Liver (tissue), 9 donors: ENCODE results near the gene GON4L. TPM values are rescaled to one million over a fixed set of nuclear protein-coding genes. Genes with fewer than 3 reads are reported as not detected.
"Not testable (repeated sequence)": the region's sequence is repeated elsewhere in the genome, so short reads cannot be mapped to it uniquely, and the experiment has no call there.

Experiments
- DNase-seq: peaks from one replicate; pipeline ENCODE4 v3.0.0-alpha.2; 2017; ENCODE audit warnings: low spot score
- H3K27ac ChIP-seq, 2 donors: one replicate each; pipeline ENCODE4 v1.7.0; 2013; ENCODE audit warnings: inconsistent platforms in 2 of 2, low read length in 2 of 2, control low read depth in 1 of 2, low read depth in 1 of 2, mild to moderate bottlenecking in 1 of 2
- H3K27me3 ChIP-seq, 4 donors: one replicate each; pipeline versions ENCODE4 v1.6.1 to v1.7.0; 2013; ENCODE audit warnings: low read length in 3 of 4, inconsistent platforms in 1 of 4, mild to moderate bottlenecking in 1 of 4, moderate library complexity in 1 of 4; ENCODE audit not compliant: control insufficient read depth in 4 of 4, insufficient read depth in 4 of 4
- H3K36me3 ChIP-seq, 4 donors: one replicate each; pipeline versions ENCODE4 v1.6.1 to v1.7.0; 2013; ENCODE audit warnings: low read length in 3 of 4, mild to moderate bottlenecking in 3 of 4, low read depth in 1 of 4, moderate library complexity in 1 of 4; ENCODE audit not compliant: control insufficient read depth in 4 of 4, insufficient read depth in 3 of 4
- H3K4me1 ChIP-seq, 4 donors: one replicate each; pipeline versions ENCODE4 v1.6.1 to v1.7.0; 2013; ENCODE audit warnings: low read length in 3 of 4, mild to moderate bottlenecking in 3 of 4, moderate library complexity in 1 of 4; ENCODE audit not compliant: control insufficient read depth in 4 of 4, insufficient read depth in 4 of 4
- H3K4me3 ChIP-seq, 3 donors: one replicate each; pipeline versions ENCODE4 v1.6.1 to v1.7.0; 2013; ENCODE audit warnings: low read length in 3 of 3, control low read depth in 1 of 3, low read depth in 1 of 3, mild to moderate bottlenecking in 1 of 3
- H3K9ac ChIP-seq, 2 donors: one replicate each; pipeline ENCODE4 v1.7.0; 2013; ENCODE audit warnings: low read length in 2 of 2, mild to moderate bottlenecking in 2 of 2, moderate library complexity in 2 of 2, control low read depth in 1 of 2, low read depth in 1 of 2
- H3K9me3 ChIP-seq, 4 donors: one replicate each; pipeline versions ENCODE4 v1.6.1 to v1.7.0; 2013; ENCODE audit warnings: low read length in 3 of 4; ENCODE audit not compliant: control insufficient read depth in 4 of 4
- FOXA1 ChIP-seq: IDR thresholded peaks from 2 replicates; pipeline ENCODE4 v1.6.1; 2016; ENCODE audit warnings: antibody characterized with exemption
- FOXA2 ChIP-seq: IDR thresholded peaks from 2 replicates; pipeline ENCODE4 v1.6.1; 2016; ENCODE audit warnings: antibody characterized with exemption
- GABPA ChIP-seq, 2 donors: IDR thresholded peaks in 1 of 2; conservative IDR thresholded peaks in 1 of 2; 2 replicates each; pipeline ENCODE4 v1.6.1; 2016; ENCODE audit warnings: antibody characterized with exemption in 2 of 2, mild to moderate bottlenecking in 1 of 2, moderate library complexity in 1 of 2
- HNF4A ChIP-seq, 2 donors: conservative IDR thresholded peaks; 2 replicates each; pipeline ENCODE4 v1.6.1; 2016; ENCODE audit warnings: antibody characterized with exemption in 2 of 2, mild to moderate bottlenecking in 2 of 2
- HNF4G ChIP-seq: IDR thresholded peaks from 2 replicates; pipeline ENCODE4 v1.6.1; 2016; ENCODE audit warnings: antibody characterized with exemption
- JUND ChIP-seq, 2 donors: IDR thresholded peaks; 2 replicates each; pipeline ENCODE4 v1.6.1; 2016; ENCODE audit warnings: antibody characterized with exemption in 2 of 2
- NR2F2 ChIP-seq: IDR thresholded peaks from 2 replicates; pipeline ENCODE4 v1.6.1; 2016; ENCODE audit warnings: antibody characterized with exemption
- RAD21 ChIP-seq, 2 donors: IDR thresholded peaks; 2 replicates each; pipeline ENCODE4 v1.6.1; 2016; ENCODE audit warnings: antibody characterized with exemption in 2 of 2, mild to moderate bottlenecking in 2 of 2
- REST ChIP-seq: IDR thresholded peaks from 2 replicates; pipeline ENCODE4 v1.6.1; 2016; ENCODE audit warnings: antibody characterized with exemption, mild to moderate bottlenecking
- RXRA ChIP-seq, 2 donors: IDR thresholded peaks; 2 replicates each; pipeline ENCODE4 v1.6.1; 2017 to 2018; ENCODE audit warnings: antibody characterized with exemption in 2 of 2, mild to moderate bottlenecking in 1 of 2
- SP1 ChIP-seq: IDR thresholded peaks from 2 replicates; pipeline ENCODE4 v1.6.1; 2018; ENCODE audit warnings: antibody characterized with exemption, mild to moderate bottlenecking
- TAF1 ChIP-seq: conservative IDR thresholded peaks from 2 replicates; pipeline ENCODE4 v1.6.1; 2016; ENCODE audit warnings: antibody characterized with exemption, mild to moderate bottlenecking
- YY1 ChIP-seq: IDR thresholded peaks from 2 replicates; pipeline ENCODE4 v1.6.1; 2016; ENCODE audit warnings: antibody characterized with exemption, mild to moderate bottlenecking
- WGBS: extraction: QIAGEN DNeasy Blood & Tissue Kit; methylation state at CpG from one replicate; pipeline ENCODE4 v1.1.7; 2013; 5-methylcytosine and 5-hydroxymethylcytosine counted together
- polyA plus RNA-seq, 2 donors: library from polyadenylated mRNA; stranded (reverse) in 1 of 2; unstranded in 1 of 2; fragments of 200-250 nt in 1 of 2; fragments of >200 nt in 1 of 2; fragmentation: Nextera tagmentation in 1 of 2; extraction: Ambion mirVana in 1 of 2; gene quantifications; one replicate each; pipeline versions ENCODE4 v1.2.1 to v1.2.3, GENCODE V29; 2013 to 2015
- total RNA-seq, 2 donors: library from RNA; depleted of rRNA; stranded (reverse); fragments of >200 nt; gene quantifications; one replicate each; pipeline ENCODE4 v1.2.3, GENCODE V29; 2014
- TF ChIP-seq, protein P1 (sequence below): IDR thresholded peaks from 2 replicates; pipeline ENCODE4 v1.6.1; 2016; ENCODE audit warnings: antibody characterized with exemption
- TF ChIP-seq, protein P2 (sequence below): IDR thresholded peaks from 2 replicates; pipeline ENCODE4 v1.6.1; 2016; ENCODE audit warnings: antibody characterized with exemption
- TF ChIP-seq, protein P3 (sequence below): IDR thresholded peaks from 2 replicates; pipeline ENCODE4 v1.6.1; 2016; ENCODE audit warnings: antibody characterized with exemption
- TF ChIP-seq, protein P4 (sequence below): fragments of 150-350 bp; IDR thresholded peaks from 2 replicates; pipeline ENCODE4 v1.5.1; 2017; ENCODE audit warnings: improper control_type of control experiment, low read depth, low read length; ENCODE audit not compliant: missing input control
- donor health status: healthy.
- donor health status: healthy.
- donor health status: healthy.
- donor health status: healthy.
- donor health status: healthy.

The GON4L gene
- total and polyA plus RNA-seq, 4 donors, result 5.7 to 26.2 (median 15.7) TPM

- H3K9ac ChIP-seq, result no peak overlapping the region
- no peak overlapping the region for H3K27ac ChIP-seq
- H3K27me3 ChIP-seq, result no peaks in the 10 kb centered on the region
- no peak for DNase-seq
- H3K4me1 ChIP-seq, result no peaks in the 10 kb centered on the region
- TF ChIP-seq JUND (IDR thresholded peaks at IDR 0.05) (no peak), HNF4A (conservative IDR thresholded peaks at IDR 0.05) (no peak), SP1 (no peak), YY1 (no peak), FOXA2 (no peak), RXRA (IDR thresholded peaks at IDR 0.05) (no peak)
- TF ChIP-seq, protein P1, sequence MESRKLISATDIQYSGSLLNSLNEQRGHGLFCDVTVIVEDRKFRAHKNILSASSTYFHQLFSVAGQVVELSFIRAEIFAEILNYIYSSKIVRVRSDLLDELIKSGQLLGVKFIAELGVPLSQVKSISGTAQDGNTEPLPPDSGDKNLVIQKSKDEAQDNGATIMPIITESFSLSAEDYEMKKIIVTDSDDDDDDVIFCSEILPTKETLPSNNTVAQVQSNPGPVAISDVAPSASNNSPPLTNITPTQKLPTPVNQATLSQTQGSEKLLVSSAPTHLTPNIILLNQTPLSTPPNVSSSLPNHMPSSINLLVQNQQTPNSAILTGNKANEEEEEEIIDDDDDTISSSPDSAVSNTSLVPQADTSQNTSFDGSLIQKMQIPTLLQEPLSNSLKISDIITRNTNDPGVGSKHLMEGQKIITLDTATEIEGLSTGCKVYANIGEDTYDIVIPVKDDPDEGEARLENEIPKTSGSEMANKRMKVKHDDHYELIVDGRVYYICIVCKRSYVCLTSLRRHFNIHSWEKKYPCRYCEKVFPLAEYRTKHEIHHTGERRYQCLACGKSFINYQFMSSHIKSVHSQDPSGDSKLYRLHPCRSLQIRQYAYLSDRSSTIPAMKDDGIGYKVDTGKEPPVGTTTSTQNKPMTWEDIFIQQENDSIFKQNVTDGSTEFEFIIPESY, result no peak
- TF ChIP-seq, protein P2, sequence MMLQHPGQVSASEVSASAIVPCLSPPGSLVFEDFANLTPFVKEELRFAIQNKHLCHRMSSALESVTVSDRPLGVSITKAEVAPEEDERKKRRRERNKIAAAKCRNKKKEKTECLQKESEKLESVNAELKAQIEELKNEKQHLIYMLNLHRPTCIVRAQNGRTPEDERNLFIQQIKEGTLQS, result no peak
- TF ChIP-seq, protein P3, sequence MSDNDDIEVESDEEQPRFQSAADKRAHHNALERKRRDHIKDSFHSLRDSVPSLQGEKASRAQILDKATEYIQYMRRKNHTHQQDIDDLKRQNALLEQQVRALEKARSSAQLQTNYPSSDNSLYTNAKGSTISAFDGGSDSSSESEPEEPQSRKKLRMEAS, result no peak
- no peaks in the 10 kb centered on the region for H3K9me3 ChIP-seq
- WGBS, result 83% methylated on average over 2 of the region's 2 CpGs
- no peak overlapping the region for H3K4me3 ChIP-seq
- H3K36me3 ChIP-seq, result peaks cover 16 to 41% (median 35%) of the 10 kb centered on the region in 4 donors
Observed at GRCh38 chr1:155898888-155899287, 41.9 kb upstream of the GON4L start.

- WGBS, result 93% methylated on average over 1 of the region's 1 CpG
- peaks cover 13 to 34% (median 27%) of the 10 kb centered on the region in 4 donors for H3K36me3 ChIP-seq
- H3K4me1 ChIP-seq, result no peaks in the 10 kb centered on the region
- no peaks in the 10 kb centered on the region for H3K9me3 ChIP-seq
- no peak overlapping the region for H3K4me3 ChIP-seq
- TF ChIP-seq YY1, result no peak
- no peak for TF ChIP-seq RXRA (IDR thresholded peaks at IDR 0.05)
- TF ChIP-seq FOXA1, result no peak
- TF ChIP-seq, protein P1, result no peak
- TF ChIP-seq HNF4A (conservative IDR thresholded peaks at IDR 0.05), result no peak
- no peak for TF ChIP-seq JUND (IDR thresholded peaks at IDR 0.05)
- TF ChIP-seq NR2F2, result no peak
- no peak for TF ChIP-seq SP1
- TF ChIP-seq, protein P4, sequence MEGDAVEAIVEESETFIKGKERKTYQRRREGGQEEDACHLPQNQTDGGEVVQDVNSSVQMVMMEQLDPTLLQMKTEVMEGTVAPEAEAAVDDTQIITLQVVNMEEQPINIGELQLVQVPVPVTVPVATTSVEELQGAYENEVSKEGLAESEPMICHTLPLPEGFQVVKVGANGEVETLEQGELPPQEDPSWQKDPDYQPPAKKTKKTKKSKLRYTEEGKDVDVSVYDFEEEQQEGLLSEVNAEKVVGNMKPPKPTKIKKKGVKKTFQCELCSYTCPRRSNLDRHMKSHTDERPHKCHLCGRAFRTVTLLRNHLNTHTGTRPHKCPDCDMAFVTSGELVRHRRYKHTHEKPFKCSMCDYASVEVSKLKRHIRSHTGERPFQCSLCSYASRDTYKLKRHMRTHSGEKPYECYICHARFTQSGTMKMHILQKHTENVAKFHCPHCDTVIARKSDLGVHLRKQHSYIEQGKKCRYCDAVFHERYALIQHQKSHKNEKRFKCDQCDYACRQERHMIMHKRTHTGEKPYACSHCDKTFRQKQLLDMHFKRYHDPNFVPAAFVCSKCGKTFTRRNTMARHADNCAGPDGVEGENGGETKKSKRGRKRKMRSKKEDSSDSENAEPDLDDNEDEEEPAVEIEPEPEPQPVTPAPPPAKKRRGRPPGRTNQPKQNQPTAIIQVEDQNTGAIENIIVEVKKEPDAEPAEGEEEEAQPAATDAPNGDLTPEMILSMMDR, result no peak
- TF ChIP-seq, protein P2, result no peak
- no peak for TF ChIP-seq HNF4G
- TF ChIP-seq FOXA2, result no peak
- no peak for TF ChIP-seq TAF1
- TF ChIP-seq REST, result no peak
- TF ChIP-seq, protein P3, result no peak
- no peak for TF ChIP-seq GABPA (IDR thresholded peaks at IDR 0.05 in 1 of 2, conservative IDR thresholded peaks at IDR 0.05 in 1 of 2)
- no peak for TF ChIP-seq RAD21 (IDR thresholded peaks at IDR 0.05)
- H3K9ac ChIP-seq, result no peak overlapping the region
- no peak overlapping the region for H3K27ac ChIP-seq
- no peak for DNase-seq
- no peaks in the 10 kb centered on the region for H3K27me3 ChIP-seq
Observed at GRCh38 chr1:155897746-155898145, 40.7 kb upstream of the GON4L start.

DNA sequence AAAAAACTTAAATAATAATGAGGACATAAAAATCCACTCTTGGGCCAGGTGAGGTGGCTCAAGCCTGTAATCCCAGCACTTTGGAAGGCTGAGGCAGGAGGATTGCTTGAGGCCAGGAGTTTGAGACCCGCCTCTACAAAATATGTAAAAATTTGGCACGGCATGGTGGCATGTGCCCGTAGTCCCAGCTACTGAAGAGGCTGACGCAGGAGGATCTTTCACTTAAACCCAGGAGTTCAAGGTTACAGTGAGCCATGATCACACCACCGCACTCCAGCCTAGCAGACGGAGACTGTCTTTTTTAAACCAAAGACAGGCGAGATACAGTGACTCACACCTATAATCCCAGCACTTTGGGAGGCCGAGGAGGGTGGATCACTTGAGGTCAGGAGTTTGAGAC lies 39.5 kb upstream of the GON4L start:
- WGBS, result 99% methylated on average over 8 of the region's 8 CpGs
- H3K9ac ChIP-seq, H3K4me1 ChIP-seq, H3K27ac ChIP-seq, H3K4me3 ChIP-seq, DNase-seq, H3K9me3 ChIP-seq, H3K27me3 ChIP-seq: not testable (repeated sequence)
- peaks cover 10 to 27% (median 24%) of the 10 kb centered on the region in 4 donors for H3K36me3 ChIP-seq
